GM19025 (cell line): Measurements from ENCODE around the gene CBY1.

ENCODE experiments used
- ATAC-seq: cut with Tn5 transposase; IDR thresholded peaks from one replicate; pipeline ENCODE4 v1.9.1; 2021; ENCODE audit warnings: mild to moderate bottlenecking, low read depth, moderate library complexity; ENCODE audit not compliant: unreplicated experiment

CBY1 gene

GRCh38 chr22:38719196-38719595 lies 62.8 kb downstream of the CBY1 start:
- no peak for ATAC-seq

GRCh38 chr22:38720350-38720749 lies 63.9 kb downstream of the CBY1 start:
- no peak for ATAC-seq

- no peak for ATAC-seq
Measured at GRCh38 chr22:38721551-38721950, 65.1 kb downstream of the CBY1 start.
